Activated gamma-delta T cell (primary cell): ENCODE results near the gene CLEC18C.
"Not testable (repeated sequence)": the region's sequence is repeated elsewhere in the genome, so short reads cannot be mapped to it uniquely, and the experiment has no call there.

Source experiments
- DNase-seq: peaks from one replicate; lab custom pipeline; 2025; lab: John Stamatoyannopoulos, UW

The CLEC18C gene

GRCh38 chr16:70218586-70218985, 45.0 kb downstream of the CLEC18C start:
- DNase-seq: not testable (repeated sequence)

- DNase-seq: not testable (repeated sequence)
Observed at GRCh38 chr16:70222574-70222973, 49.0 kb downstream of the CLEC18C start.

GRCh38 chr16:70223216-70223615, 49.6 kb downstream of the CLEC18C start:
- DNase-seq: not testable (repeated sequence)

GRCh38 chr16:70223971-70224513, 50.5 kb downstream of the CLEC18C start:
- not testable (repeated sequence) for DNase-seq

- not testable (repeated sequence) for DNase-seq
Observed at GRCh38 chr16:70224645-70225044, 51.1 kb downstream of the CLEC18C start.

GRCh38 chr16:70225430-70225829, 51.8 kb downstream of the CLEC18C start:
- DNase-seq: not testable (repeated sequence)

- not testable (repeated sequence) for DNase-seq
Observed at GRCh38 chr16:70226024-70226423, 52.4 kb downstream of the CLEC18C start.

GRCh38 chr16:70231831-70232230, 58.2 kb downstream of the CLEC18C start:
- DNase-seq: not testable (repeated sequence)
